Nucleus accumbens (tissue), 56 donors: ENCODE data around the gene PGAM2.

Experiments used
- DNase-seq, 56 donors: peaks; one replicate each; lab custom pipeline; 2025; lab: John Stamatoyannopoulos, UW

The PGAM2 gene

GRCh38 chr7:44087911-44088838 lies 22.8 kb upstream of the PGAM2 start:
- DNase-seq, result peak in 17 of 56 donors; percentile 10 to 68 (median 32)

GRCh38 chr7:44086627-44087026 lies 21.3 kb upstream of the PGAM2 start:
- no peak for DNase-seq

GRCh38 chr7:44085546-44085945 lies 20.2 kb upstream of the PGAM2 start:
- DNase-seq, result no peak

- no peak for DNase-seq
Observed at GRCh38 chr7:44084701-44085100, 19.3 kb upstream of the PGAM2 start.

GRCh38 chr7:44083796-44084195 lies 18.4 kb upstream of the PGAM2 start:
- DNase-seq, result no peak

- DNase-seq, result peak; percentile 74 to 100 (median 98)
Observed at GRCh38 chr7:44082541-44083207, 17.3 kb upstream of the PGAM2 start.

GRCh38 chr7:44081266-44081748 lies 15.9 kb upstream of the PGAM2 start:
- DNase-seq, result no peak

GRCh38 chr7:44080686-44081265 lies 15.4 kb upstream of the PGAM2 start:
- DNase-seq, result no peak

- no peak for DNase-seq
Observed at GRCh38 chr7:44080118-44080517, 14.8 kb upstream of the PGAM2 start.

- DNase-seq, result no peak
Observed at GRCh38 chr7:44079331-44080021, 14.1 kb upstream of the PGAM2 start.

- no peak for DNase-seq
Observed at GRCh38 chr7:44078521-44078920, 13.2 kb upstream of the PGAM2 start.

- no peak for DNase-seq
Observed at GRCh38 chr7:44077681-44078091, 12.3 kb upstream of the PGAM2 start.

GRCh38 chr7:44077061-44077460 lies 11.7 kb upstream of the PGAM2 start:
- DNase-seq, result no peak

- DNase-seq, result no peak
Observed at GRCh38 chr7:44076101-44076895, 10.9 kb upstream of the PGAM2 start.

- no peak for DNase-seq
Observed at GRCh38 chr7:44075296-44076075, 10.1 kb upstream of the PGAM2 start.

- no peak for DNase-seq
Observed at GRCh38 chr7:44074349-44074695, 9.0 kb upstream of the PGAM2 start.

GRCh38 chr7:44073664-44074348 lies 8.4 kb upstream of the PGAM2 start:
- DNase-seq, result peak in 48 of 56 donors; percentile 26 to 89 (median 57)
